Upper lobe of left lung (tissue), 4 donors: ENCODE results near the gene PDE4B.

Experiments
- POLR2A ChIP-seq, 4 donors: fragments of 450-650 bp; IDR thresholded peaks; one replicate each; pipeline ENCODE4 v1.5.1; 2016 to 2017; ENCODE audit warnings: antibody characterized with exemption in 4 of 4, mild to moderate bottlenecking in 2 of 4
- TF ChIP-seq, protein P1 (sequence below), 6 experiments: fragments of 450-650 bp in 4 of 6; fragments of 200-600 bp in 2 of 6; sonication (generic) in 2 of 6; IDR thresholded peaks; one replicate each; pipeline ENCODE4 v1.5.1; 2016 to 2019; ENCODE audit warnings: antibody characterized with exemption in 6 of 6

DNA sequence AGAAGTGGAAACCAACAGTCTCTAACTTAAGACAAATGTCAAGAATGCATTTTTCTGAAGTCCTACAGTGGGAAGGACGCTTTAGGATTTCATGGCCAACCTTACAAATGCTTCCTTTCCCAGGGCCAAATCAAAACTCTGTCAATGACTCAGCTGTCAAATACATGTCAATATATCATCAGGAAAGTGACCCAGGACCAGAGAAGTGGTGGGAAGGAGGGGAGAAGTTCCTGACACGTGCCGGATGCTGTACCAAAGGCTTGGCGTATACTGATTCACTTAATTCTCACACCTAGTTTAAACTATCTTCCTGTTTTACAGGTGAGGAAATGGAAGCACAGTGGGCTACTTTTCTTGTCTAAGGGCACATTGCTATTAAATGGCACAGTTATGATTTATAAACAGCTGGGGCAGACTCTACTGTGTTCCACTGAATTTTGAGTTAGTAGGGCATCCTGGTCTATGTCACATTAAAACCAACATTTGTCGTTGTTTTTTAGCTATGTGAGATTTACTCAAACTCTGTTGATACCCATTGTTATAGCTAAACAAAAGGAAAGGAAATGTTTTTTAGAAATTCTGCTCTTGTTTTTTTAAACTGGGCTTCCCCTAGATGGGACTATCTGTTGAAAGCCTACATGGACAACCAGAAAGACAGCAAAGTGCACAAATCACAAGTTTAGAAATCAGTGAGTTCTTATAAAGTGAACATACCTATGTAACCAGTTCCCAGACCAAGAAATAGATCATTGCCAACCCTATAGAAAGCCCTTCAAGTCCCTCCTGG is 533.1 kb downstream of the PDE4B start:
- TF ChIP-seq, protein P1, sequence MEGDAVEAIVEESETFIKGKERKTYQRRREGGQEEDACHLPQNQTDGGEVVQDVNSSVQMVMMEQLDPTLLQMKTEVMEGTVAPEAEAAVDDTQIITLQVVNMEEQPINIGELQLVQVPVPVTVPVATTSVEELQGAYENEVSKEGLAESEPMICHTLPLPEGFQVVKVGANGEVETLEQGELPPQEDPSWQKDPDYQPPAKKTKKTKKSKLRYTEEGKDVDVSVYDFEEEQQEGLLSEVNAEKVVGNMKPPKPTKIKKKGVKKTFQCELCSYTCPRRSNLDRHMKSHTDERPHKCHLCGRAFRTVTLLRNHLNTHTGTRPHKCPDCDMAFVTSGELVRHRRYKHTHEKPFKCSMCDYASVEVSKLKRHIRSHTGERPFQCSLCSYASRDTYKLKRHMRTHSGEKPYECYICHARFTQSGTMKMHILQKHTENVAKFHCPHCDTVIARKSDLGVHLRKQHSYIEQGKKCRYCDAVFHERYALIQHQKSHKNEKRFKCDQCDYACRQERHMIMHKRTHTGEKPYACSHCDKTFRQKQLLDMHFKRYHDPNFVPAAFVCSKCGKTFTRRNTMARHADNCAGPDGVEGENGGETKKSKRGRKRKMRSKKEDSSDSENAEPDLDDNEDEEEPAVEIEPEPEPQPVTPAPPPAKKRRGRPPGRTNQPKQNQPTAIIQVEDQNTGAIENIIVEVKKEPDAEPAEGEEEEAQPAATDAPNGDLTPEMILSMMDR (IDR thresholded peaks at IDR 0.05) = no peak
- no peak for TF ChIP-seq POLR2A (IDR thresholded peaks at IDR 0.05)
